Panc1 (cell line): ENCODE data around the gene KLC1. TPM values are rescaled to one million over a fixed set of nuclear protein-coding genes. Genes with fewer than 3 reads are reported as not detected.
A peak's percentile ranks its signal among the peaks of the same experiment; 100 is the strongest.

ENCODE experiments used
- ATAC-seq: fragments of 200-7000 bp; cut with Tn5 transposase; 2 replicates; pipeline ENCODE4 v1.9.1; 2020; ENCODE audit warnings: mild to moderate bottlenecking, moderate library complexity
- BruUV-seq: library from RNA; stranded (reverse); fragments of 400-500 nt; replicated peaks from 2 replicates; lab custom pipeline; 2021; lab: Mats Ljungman, UMichigan
- CTCF ChIA-PET: fragments of 300-600 bp; sonication (Branson Sonifier 250); formaldehyde crosslinking; loops from one replicate; lab custom pipeline; 2022; ENCODE audit warnings: antibody characterized with exemption; lab: Charles Lee
- POLR2A ChIA-PET: fragments of 300-600 bp; sonication (Branson Sonifier 250); formaldehyde crosslinking; loops from one replicate; lab custom pipeline; 2022; ENCODE audit warnings: antibody characterized with exemption; lab: Charles Lee
- DNase-seq: peaks from one replicate; pipeline ENCODE4 v3.0.0-alpha.2; 2010; ENCODE audit warnings: low read depth, low spot score
- H3K27ac ChIP-seq: 2 replicates; pipeline ENCODE4 v1.5.1; 2011; ENCODE audit warnings: mild to moderate bottlenecking, low read length, inconsistent platforms
- H3K27me3 ChIP-seq: fragments of 200-500 bp; sonication (Bioruptor generic); 2 replicates; pipeline ENCODE4 v1.6.0; 2014; ENCODE audit warnings: low read length, inconsistent platforms; ENCODE audit not compliant: control insufficient read depth, insufficient read depth
- H3K36me3 ChIP-seq: fragments of 200-500 bp; sonication (Bioruptor generic); 2 replicates; pipeline ENCODE4 v1.5.1; 2014; ENCODE audit warnings: inconsistent platforms, mild to moderate bottlenecking, low read length, moderate library complexity; ENCODE audit not compliant: control insufficient read depth, insufficient read depth
- H3K4me1 ChIP-seq: 2 replicates; pipeline ENCODE4 v1.5.1; 2011; ENCODE audit warnings: inconsistent platforms, mild to moderate bottlenecking, low read length, moderate library complexity; ENCODE audit not compliant: control insufficient read depth, insufficient read depth
- H3K4me3 ChIP-seq, 2 experiments: 2 replicates each; pipeline ENCODE4 v1.5.1; 2011 to 2012; ENCODE audit warnings: low read depth in 2 of 2, low read length in 2 of 2, mild to moderate bottlenecking in 2 of 2, inconsistent platforms in 1 of 2, moderate library complexity in 1 of 2
- H3K9me3 ChIP-seq: fragments of 200-500 bp; sonication (Bioruptor generic); 2 replicates; pipeline ENCODE4 v1.5.1; 2014; ENCODE audit warnings: low read depth, mild to moderate bottlenecking, inconsistent platforms, low read length, moderate library complexity; ENCODE audit not compliant: control insufficient read depth, insufficient read depth
- CTCF ChIP-seq: fragments of 450-650 bp; IDR thresholded peaks from 2 replicates; pipeline ENCODE4 v1.5.1; 2017; ENCODE audit warnings: mild to moderate bottlenecking
- POLR2AphosphoS5 ChIP-seq: IDR thresholded peaks from 2 replicates; pipeline ENCODE4 v1.6.1; 2012; ENCODE audit warnings: mild to moderate bottlenecking, low read depth, low read length, moderate library complexity
- REST ChIP-seq, 2 experiments: IDR thresholded peaks; 2 replicates each; pipeline ENCODE4 v1.6.1; 2011 to 2012; ENCODE audit warnings: low read depth in 2 of 2, control low read depth in 1 of 2, low read length in 1 of 2, mild to moderate bottlenecking in 1 of 2, moderate library complexity in 1 of 2; ENCODE audit not compliant: insufficient read depth in 1 of 2
- SIN3A ChIP-seq: IDR thresholded peaks from 2 replicates; pipeline ENCODE4 v1.6.1; 2012; ENCODE audit warnings: low read depth, mild to moderate bottlenecking, low read length, moderate library complexity, borderline replicate concordance; ENCODE audit not compliant: insufficient read depth
- TCF7L2 ChIP-seq: IDR thresholded peaks from 2 replicates; pipeline ENCODE4 v1.6.1; 2011; ENCODE audit warnings: mild to moderate bottlenecking, low read depth, low read length, inconsistent platforms
- in situ Hi-C: cut with HindIII; loops from 2 replicates; pipeline ENCODE4 v1.10.0; 2016; ENCODE audit warnings: low sequenced_read_pairs, low pct_unique_long_range_greater_than_20kb
- intact Hi-C: fragments of 100-400 bp; cut with micrococcal nuclease; formaldehyde crosslinking; loops from one replicate; pipeline ENCODE4 v1.10.0; 2022; ENCODE audit not compliant: unreplicated experiment
- total RNA-seq: library from RNA; stranded (reverse); gene quantifications from one replicate; pipeline ENCODE4 v1.2.1, GENCODE V29; 2021; ENCODE audit not compliant: unreplicated experiment

Gene KLC1
- total RNA-seq, 1 experiment from 2014 or later = 98.0 TPM

- intact Hi-C loops = no loop called here
Measured at GRCh38 chr14:103630364-103631108, 1.5 kb downstream of the KLC1 start.

GRCh38 chr14:103633391-103633790 is 4.4 kb downstream of the KLC1 start:
- DNase-seq (no peak), ATAC-seq (no peak)
- H3K27me3 ChIP-seq = no peaks in the 10 kb centered on the region
- no peak overlapping the region for H3K27ac ChIP-seq
- in situ Hi-C loops = no loop called here
- no peaks in the 10 kb centered on the region for H3K9me3 ChIP-seq
- no peak for TF ChIP-seq CTCF
- no peak for TF ChIP-seq TCF7L2
- TF ChIP-seq REST (IDR thresholded peaks at IDR 0.05; ENCODE audit: insufficient read depth in 1 of 2, low read depth in 2 of 2, low read length in 1 of 2) = no peak
- no peak for TF ChIP-seq SIN3A
- no peak for TF ChIP-seq POLR2AphosphoS5
- peaks cover 3% of the 10 kb centered on the region; the same call in 1 of the 2 replicates for H3K4me1 ChIP-seq
- intact Hi-C loops = no loop called here
- no TSS peak for BruUV-seq
- H3K4me3 ChIP-seq = no peak overlapping the region
- H3K36me3 ChIP-seq = peaks cover 3% of the 10 kb centered on the region
- CTCF ChIA-PET = no interaction called here
- POLR2A ChIA-PET = interaction anchor here (0.7 kb wide), 1 partner anchor 25 kb away, joined by 8 read pairs; no protein-coding TSS in a partner anchor

More at GRCh38 chr14:103630364-103631108, 1.5 kb downstream of the KLC1 start:
- CTCF ChIA-PET = no interaction called here
- Histone ChIP-seq H3K36me3 (peaks cover 3% of the 10 kb centered on the region), H3K27me3 (no peaks in the 10 kb centered on the region), H3K9me3 (no peaks in the 10 kb centered on the region), H3K4me3 (peak overlapping the region; percentile 75 to 77), H3K27ac (peak overlapping the region; percentile 84), H3K4me1 (peaks cover 10% of the 10 kb centered on the region)
- ATAC-seq (no peak), DNase-seq (no peak)
- TSS peak; percentile 90 for BruUV-seq
- in situ Hi-C loops = no loop called here
- TF ChIP-seq SIN3A (no peak), TCF7L2 (no peak), CTCF (no peak), REST (IDR thresholded peaks at IDR 0.05; ENCODE audit: insufficient read depth in 1 of 2, low read depth in 2 of 2, low read length in 1 of 2) (no peak)
- POLR2A ChIA-PET = interaction anchor here (0.8 kb wide), 1 partner anchor 61 kb away, joined by 3 read pairs; no protein-coding TSS in a partner anchor
